Stomach (tissue), 9 donors: ENCODE data around the gene MRPS23. TPM values are rescaled to one million over a fixed set of nuclear protein-coding genes. Genes with fewer than 3 reads are reported as not detected.
A peak's percentile ranks its signal among the peaks of the same experiment; 100 is the strongest.

Experiments used
- DNase-seq, 2 donors: peaks; one replicate each; pipeline versions ENCODE4 v3.0.0 to v3.0.0-alpha.2; 2013 to 2019
- H3K27ac ChIP-seq, 5 donors: fragments of 200-600 bp in 4 of 5; sonication (generic) in 4 of 5; one replicate each; pipeline ENCODE4 v1.5.1; 2013 to 2019; ENCODE audit warnings: mild to moderate bottlenecking in 1 of 5, moderate library complexity in 1 of 5
- H3K27me3 ChIP-seq, 3 donors: fragments of 200-600 bp; sonication (generic); one replicate each; pipeline ENCODE4 v1.5.1; 2017 to 2019; ENCODE audit warnings: mixed run types in 1 of 3
- H3K36me3 ChIP-seq, 4 donors: fragments of 200-600 bp; sonication (generic); 1 replicate in 3 of 4; 2 replicates in 1 of 4; pipeline ENCODE4 v1.5.1; 2016 to 2019
- H3K4me1 ChIP-seq, 4 donors: fragments of 200-600 bp; sonication (generic); one replicate each; pipeline ENCODE4 v1.5.1; 2016 to 2019
- H3K4me3 ChIP-seq, 4 donors: fragments of 200-600 bp; sonication (generic) in 3 of 4; one replicate each; pipeline ENCODE4 v1.5.1; 2016 to 2019; ENCODE audit warnings: mild to moderate bottlenecking in 1 of 4
- H3K9me3 ChIP-seq, 4 donors: fragments of 200-600 bp; sonication (generic); one replicate each; pipeline ENCODE4 v1.5.1; 2016 to 2019
- EP300 ChIP-seq: sonication (generic); formaldehyde crosslinking; IDR thresholded peaks from one replicate; pipeline ENCODE4 v1.6.1; 2017; ENCODE audit warnings: antibody characterized with exemption
- POLR2A ChIP-seq, 4 donors: fragments of 450-650 bp; IDR thresholded peaks; one replicate each; pipeline ENCODE4 v1.6.1; 2016; ENCODE audit warnings: antibody characterized with exemption in 4 of 4, control low read depth in 2 of 4, mild to moderate bottlenecking in 1 of 4, moderate library complexity in 1 of 4
- POLR2AphosphoS5 ChIP-seq, 3 donors: sonication (generic); formaldehyde crosslinking; IDR thresholded peaks; one replicate each; pipeline ENCODE4 v1.6.1; 2016; ENCODE audit warnings: antibody characterized with exemption in 3 of 3
- WGBS, 5 donors: extraction: QIAGEN DNeasy Blood & Tissue Kit in 3 of 5; methylation state at CpG; one replicate each; pipeline versions ENCODE4 v1.1.5 to v1.1.7; 2013 to 2018; 5-methylcytosine and 5-hydroxymethylcytosine counted together
- intact Hi-C: fragments of 100-400 bp; cut with DNase I; formaldehyde crosslinking; loops from one replicate; pipeline ENCODE4 v1.15.1; 2023; ENCODE audit warnings: low total_unique reads
- polyA plus RNA-seq, 3 donors: library from polyadenylated mRNA; stranded (reverse); fragments of 200-250 nt; gene quantifications; one replicate each; pipeline ENCODE4 v1.2.3, GENCODE V29; 2013
- total RNA-seq, 5 donors: library from RNA; depleted of rRNA; stranded (reverse); fragments of >200 nt; gene quantifications; one replicate each; pipeline versions ENCODE4 v1.1.0 to v1.2.3, GENCODE V29; 2014 to 2016
- TF ChIP-seq, protein P1 (sequence below), 7 experiments: fragments of 450-650 bp in 4 of 7; fragments of 200-600 bp in 3 of 7; sonication (generic) in 3 of 7; IDR thresholded peaks; one replicate each; pipeline ENCODE4 v1.5.1; 2016 to 2019; ENCODE audit warnings: antibody characterized with exemption in 7 of 7, control low read depth in 2 of 7, mild to moderate bottlenecking in 1 of 7
- donor health status: healthy with polysubstance abuse.
- donor health status: Bipolar disorder and iron deficiency.
- donor health status: healthy.

MRPS23 gene
- total and polyA plus RNA-seq, 8 donors: 12.6 to 43.3 (median 25.1) TPM; not detected in 1

DNA sequence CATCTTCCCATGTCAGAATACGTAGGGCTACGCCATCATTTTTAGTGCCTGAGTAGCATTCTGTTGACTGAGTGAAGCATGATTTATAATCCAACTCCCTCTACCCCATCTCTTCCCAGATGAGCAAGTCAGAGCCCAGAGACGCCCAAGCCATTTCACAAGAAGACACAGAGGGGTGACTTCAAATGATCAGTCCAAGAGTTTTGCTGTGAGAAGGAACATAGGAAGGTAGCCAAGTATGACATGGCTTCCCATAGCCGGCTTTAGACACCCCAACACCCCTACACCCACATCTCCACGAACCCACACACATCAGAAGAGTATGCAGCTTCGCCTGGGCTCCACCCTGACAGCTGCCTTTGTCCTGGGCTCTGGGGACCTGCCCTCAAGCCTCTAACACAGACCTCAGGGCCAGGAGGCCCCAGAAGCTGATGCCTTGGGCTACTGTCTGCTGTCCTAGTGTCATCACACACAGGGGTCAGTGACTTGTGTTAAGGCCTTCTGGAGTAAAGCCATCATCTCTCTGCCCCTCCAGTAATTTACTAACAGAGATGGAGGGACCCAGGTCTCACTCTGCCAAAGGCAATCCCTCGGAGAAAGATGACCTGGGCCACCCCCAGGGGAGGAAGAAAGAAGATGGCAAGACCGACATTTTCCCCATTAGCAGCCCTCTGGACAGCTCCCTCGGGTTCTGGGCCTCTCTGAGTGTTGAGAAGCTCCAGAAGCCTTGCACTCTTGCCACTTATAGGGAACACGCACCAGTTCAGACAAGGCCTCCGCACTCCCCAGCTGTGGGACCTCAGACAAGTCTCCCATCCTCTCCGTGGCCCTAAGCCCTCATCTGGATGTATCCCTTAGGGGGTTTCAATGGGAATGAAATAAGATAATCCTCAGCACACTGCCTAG is 38.7 kb upstream of the MRPS23 start:
- peak in 1 of 2 donors; percentile 7 for DNase-seq
- TF ChIP-seq POLR2AphosphoS5 (IDR thresholded peaks at IDR 0.05) (no peak), EP300 (no peak), POLR2A (IDR thresholded peaks at IDR 0.05) (no peak)
- TF ChIP-seq, protein P1, sequence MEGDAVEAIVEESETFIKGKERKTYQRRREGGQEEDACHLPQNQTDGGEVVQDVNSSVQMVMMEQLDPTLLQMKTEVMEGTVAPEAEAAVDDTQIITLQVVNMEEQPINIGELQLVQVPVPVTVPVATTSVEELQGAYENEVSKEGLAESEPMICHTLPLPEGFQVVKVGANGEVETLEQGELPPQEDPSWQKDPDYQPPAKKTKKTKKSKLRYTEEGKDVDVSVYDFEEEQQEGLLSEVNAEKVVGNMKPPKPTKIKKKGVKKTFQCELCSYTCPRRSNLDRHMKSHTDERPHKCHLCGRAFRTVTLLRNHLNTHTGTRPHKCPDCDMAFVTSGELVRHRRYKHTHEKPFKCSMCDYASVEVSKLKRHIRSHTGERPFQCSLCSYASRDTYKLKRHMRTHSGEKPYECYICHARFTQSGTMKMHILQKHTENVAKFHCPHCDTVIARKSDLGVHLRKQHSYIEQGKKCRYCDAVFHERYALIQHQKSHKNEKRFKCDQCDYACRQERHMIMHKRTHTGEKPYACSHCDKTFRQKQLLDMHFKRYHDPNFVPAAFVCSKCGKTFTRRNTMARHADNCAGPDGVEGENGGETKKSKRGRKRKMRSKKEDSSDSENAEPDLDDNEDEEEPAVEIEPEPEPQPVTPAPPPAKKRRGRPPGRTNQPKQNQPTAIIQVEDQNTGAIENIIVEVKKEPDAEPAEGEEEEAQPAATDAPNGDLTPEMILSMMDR (IDR thresholded peaks at IDR 0.05): no peak
- Histone ChIP-seq H3K36me3 (peaks cover 9 to 19% (median 17%) of the 10 kb centered on the region in 4 donors), H3K9me3 (no peaks in the 10 kb centered on the region), H3K27me3 (no peaks in the 10 kb centered on the region), H3K27ac (peak overlapping the region in 4 of 5 donors; percentile 66 to 95 (median 86)), H3K4me3 (no peak overlapping the region), H3K4me1 (peaks cover 38 to 56% (median 49%) of the 10 kb centered on the region in 4 donors)
- WGBS, 5 donors: 66 to 90% (median 86%) methylated on average over 9 to 12 of the region's 12 CpGs
- intact Hi-C loops: no loop called here

DNA sequence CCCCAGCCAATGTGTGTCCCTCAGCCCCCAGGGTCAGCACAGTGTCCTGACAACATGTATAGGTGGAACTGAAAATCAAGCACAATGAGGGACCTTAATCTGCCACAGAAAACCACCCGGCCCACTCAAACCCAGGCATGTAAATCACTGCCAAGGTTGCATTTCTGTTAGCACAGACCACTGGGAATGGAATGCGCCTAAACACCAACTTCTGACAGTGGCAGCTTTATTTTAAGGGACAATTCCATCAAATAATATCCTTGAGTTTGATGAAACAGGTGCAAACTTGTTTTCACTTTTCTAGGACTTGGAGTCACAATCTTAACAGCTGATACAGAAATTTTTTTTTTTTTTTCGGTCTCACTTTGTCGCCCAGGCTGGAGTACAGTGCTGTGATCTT is 37.3 kb upstream of the MRPS23 start:
- no peak for DNase-seq
- intact Hi-C loops: no loop called here
- Histone ChIP-seq H3K27ac (no peak overlapping the region), H3K4me3 (no peak overlapping the region), H3K9me3 (no peaks in the 10 kb centered on the region), H3K27me3 (no peaks in the 10 kb centered on the region), H3K36me3 (peaks cover 9 to 29% (median 26%) of the 10 kb centered on the region in 4 donors), H3K4me1 (peaks cover 24 to 45% (median 37%) of the 10 kb centered on the region in 4 donors)
- TF ChIP-seq EP300 (no peak), POLR2A (IDR thresholded peaks at IDR 0.05) (no peak)
- 82 to 96% (median 91%) methylated on average over 4 of the region's 4 CpGs for WGBS, 5 donors

DNA sequence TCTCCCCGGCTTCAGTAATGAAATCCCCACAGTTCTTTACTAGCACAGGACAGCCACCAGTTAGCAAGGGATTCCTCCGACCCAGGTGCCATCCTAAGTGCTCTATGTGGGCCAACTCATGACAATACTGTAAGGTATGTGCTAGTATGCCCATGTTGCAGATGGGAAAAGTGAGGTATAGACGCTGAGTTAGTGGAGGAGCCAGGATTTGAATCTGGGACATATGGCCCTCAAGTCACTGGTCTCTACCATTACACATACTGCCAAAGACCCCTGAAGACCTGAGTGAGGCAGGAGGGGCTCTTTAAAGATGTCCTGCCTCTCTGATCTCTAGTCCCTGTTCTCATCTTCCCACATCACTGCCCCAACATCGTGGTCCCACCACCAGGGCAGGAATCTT is 36.2 kb upstream of the MRPS23 start:
- H3K27me3 ChIP-seq: no peaks in the 10 kb centered on the region
- peak overlapping the region in 1 of 5 donors; percentile 29 for H3K27ac ChIP-seq
- no peaks in the 10 kb centered on the region for H3K9me3 ChIP-seq
- intact Hi-C loops: no loop called here
- H3K4me3 ChIP-seq: no peak overlapping the region
- H3K4me1 ChIP-seq: peaks cover 30 to 45% (median 36%) of the 10 kb centered on the region in 4 donors
- 88 to 96% (median 91%) methylated on average over 4 of the region's 4 CpGs for WGBS, 5 donors
- DNase-seq: no peak
- TF ChIP-seq POLR2AphosphoS5 (IDR thresholded peaks at IDR 0.05): no peak
- no peak for TF ChIP-seq POLR2A (IDR thresholded peaks at IDR 0.05)
- TF ChIP-seq, protein P1 (IDR thresholded peaks at IDR 0.05): no peak
- no peak for TF ChIP-seq EP300
- H3K36me3 ChIP-seq: peaks cover 9 to 38% (median 26%) of the 10 kb centered on the region in 4 donors

- 88 to 92% (median 91%) methylated on average over 33 to 67 of the region's 67 CpGs for WGBS, 5 donors
- intact Hi-C loops: no loop called here
- DNase-seq: peak in 1 of 2 donors; percentile 5
These were observed 35.5 kb upstream of the MRPS23 start for GRCh38 chr17:57885148-57885915.

More at GRCh38 chr17:57885148-57885915, 35.5 kb upstream of the MRPS23 start:
- no peak for TF ChIP-seq POLR2A (IDR thresholded peaks at IDR 0.05)
- TF ChIP-seq EP300: no peak
- TF ChIP-seq POLR2AphosphoS5 (IDR thresholded peaks at IDR 0.05): no peak
- TF ChIP-seq, protein P1 (IDR thresholded peaks at IDR 0.05): no peak
- Histone ChIP-seq H3K4me1 (peaks cover 25 to 45% (median 34%) of the 10 kb centered on the region in 4 donors), H3K36me3 (peaks cover 9 to 38% (median 26%) of the 10 kb centered on the region in 4 donors), H3K27me3 (no peaks in the 10 kb centered on the region), H3K4me3 (no peak overlapping the region), H3K9me3 (no peaks in the 10 kb centered on the region), H3K27ac (peak overlapping the region in 1 of 5 donors; percentile 29)
